Esophagus (tissue), 2 donors: ENCODE measurements around the gene ADCYAP1. TPM values are rescaled to one million over a fixed set of nuclear protein-coding genes. Genes with fewer than 3 reads are reported as not detected.

Experiments
- H3K27ac ChIP-seq, 2 donors: one replicate each; pipeline ENCODE4 v1.5.1; 2013; ENCODE audit warnings: low read depth in 2 of 2, mild to moderate bottlenecking in 2 of 2, inconsistent platforms in 1 of 2, low read length in 1 of 2, moderate library complexity in 1 of 2
- H3K27me3 ChIP-seq, 2 donors: one replicate each; pipeline ENCODE4 v1.6.1; 2013; ENCODE audit warnings: low read length in 2 of 2, control low read depth in 1 of 2, mild to moderate bottlenecking in 1 of 2; ENCODE audit not compliant: insufficient read depth in 2 of 2, control insufficient read depth in 1 of 2
- H3K36me3 ChIP-seq, 2 donors: one replicate each; pipeline ENCODE4 v1.6.1; 2013; ENCODE audit warnings: low read length in 1 of 2; ENCODE audit not compliant: control insufficient read depth in 2 of 2, insufficient read depth in 2 of 2
- H3K4me1 ChIP-seq, 2 donors: one replicate each; pipeline ENCODE4 v1.6.1; 2013; ENCODE audit warnings: low read length in 1 of 2; ENCODE audit not compliant: control insufficient read depth in 2 of 2, insufficient read depth in 2 of 2
- H3K4me3 ChIP-seq, 2 donors: one replicate each; pipeline ENCODE4 v1.5.1; 2013; ENCODE audit warnings: low read length in 2 of 2, mild to moderate bottlenecking in 2 of 2, low read depth in 1 of 2, moderate library complexity in 1 of 2
- H3K9me3 ChIP-seq, 2 donors: one replicate each; pipeline ENCODE4 v1.6.1; 2013; ENCODE audit warnings: mild to moderate bottlenecking in 2 of 2, low read depth in 1 of 2, low read length in 1 of 2, moderate library complexity in 1 of 2; ENCODE audit not compliant: control insufficient read depth in 2 of 2, insufficient read depth in 1 of 2
- WGBS, 2 donors: extraction: QIAGEN DNeasy Blood & Tissue Kit; methylation state at CpG; one replicate each; pipeline ENCODE4 v1.1.7; 2013; 5-methylcytosine and 5-hydroxymethylcytosine counted together
- polyA plus RNA-seq, 2 donors: library from polyadenylated mRNA; stranded (reverse); fragments of 200-250 nt; gene quantifications; one replicate each; pipeline ENCODE4 v1.2.3, GENCODE V29; 2013
- donor health status: healthy with polysubstance abuse.
- donor health status: Bipolar disorder and iron deficiency.

Gene ADCYAP1
- polyA plus RNA-seq, 2 donors: 0.14 TPM; not detected in 1

- Histone ChIP-seq H3K27ac (no peak overlapping the region), H3K4me1 (no peaks in the 10 kb centered on the region), H3K4me3 (no peak overlapping the region), H3K36me3 (no peaks in the 10 kb centered on the region), H3K9me3 (no peaks in the 10 kb centered on the region), H3K27me3 (no peaks in the 10 kb centered on the region)
- WGBS, 2 donors: 71 to 79% methylated on average over 5 of the region's 5 CpGs
Measured at GRCh38 chr18:950882-951495, 46.3 kb downstream of the ADCYAP1 start.

- H3K4me1 ChIP-seq: no peaks in the 10 kb centered on the region
- no peak overlapping the region for H3K4me3 ChIP-seq
- 47 to 56% methylated on average over 6 of the region's 6 CpGs for WGBS, 2 donors
Measured at GRCh38 chr18:955384-956066, 50.9 kb downstream of the ADCYAP1 start.

DNA sequence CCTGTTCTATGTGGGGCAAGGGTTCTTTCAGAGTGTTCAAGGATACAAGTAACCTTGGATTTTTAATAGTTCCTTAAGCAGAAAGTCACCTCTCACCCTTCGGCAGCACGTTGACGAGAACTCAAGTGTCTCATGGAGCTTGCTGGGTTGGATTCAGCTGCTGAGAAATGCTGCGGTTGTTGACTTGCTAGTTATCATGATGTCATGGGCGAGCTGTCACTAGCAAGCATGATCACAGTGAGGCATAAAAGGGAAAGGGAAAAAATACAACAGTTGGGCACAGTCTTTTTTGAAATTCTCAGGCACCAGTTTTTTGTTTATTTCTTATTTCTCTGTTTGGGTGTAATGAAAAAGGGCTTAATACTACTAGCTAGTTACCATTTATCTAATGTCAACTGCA lies 53.2 kb downstream of the ADCYAP1 start:
- H3K4me3 ChIP-seq: no peak overlapping the region
- H3K4me1 ChIP-seq: no peaks in the 10 kb centered on the region
- no peaks in the 10 kb centered on the region for H3K27me3 ChIP-seq
- no peaks in the 10 kb centered on the region for H3K9me3 ChIP-seq
- 69 to 74% methylated on average over 5 of the region's 5 CpGs for WGBS, 2 donors
- no peak overlapping the region for H3K27ac ChIP-seq
- H3K36me3 ChIP-seq: no peaks in the 10 kb centered on the region

More at GRCh38 chr18:955384-956066, 50.9 kb downstream of the ADCYAP1 start:
- Histone ChIP-seq H3K27ac (no peak overlapping the region), H3K27me3 (no peaks in the 10 kb centered on the region), H3K36me3 (no peaks in the 10 kb centered on the region), H3K9me3 (no peaks in the 10 kb centered on the region)

GRCh38 chr18:959854-960253 lies 55.2 kb downstream of the ADCYAP1 start:
- no peaks in the 10 kb centered on the region for H3K9me3 ChIP-seq
- H3K4me3 ChIP-seq: no peak overlapping the region

More at GRCh38 chr18:959854-960253, 55.2 kb downstream of the ADCYAP1 start:
- WGBS, 2 donors: 27 to 30% methylated on average over 5 of the region's 5 CpGs
- Histone ChIP-seq H3K4me1 (no peaks in the 10 kb centered on the region), H3K27me3 (no peaks in the 10 kb centered on the region), H3K27ac (no peak overlapping the region), H3K36me3 (no peaks in the 10 kb centered on the region)

Other genes starting within 250 kb of the ADCYAP1 start
- gene TYMS, start 247.2 kb upstream of the ADCYAP1 start, polyA plus RNA-seq: 10 to 100 TPM; 19.2 to 27.8 TPM
- gene ENOSF1, start 192.2 kb upstream of the ADCYAP1 start, polyA plus RNA-seq: 10 to 100 TPM; 23.9 to 75.1 TPM
- gene YES1, start 92.6 kb upstream of the ADCYAP1 start, polyA plus RNA-seq: 10 to 100 TPM; 15.4 to 18.4 TPM